Astrocyte of the spinal cord (primary cell): ENCODE results near the gene H2AZ1.
"Not testable (repeated sequence)": the region's sequence is repeated elsewhere in the genome, so short reads cannot be mapped to it uniquely, and the experiment has no call there.

Experiments
- DNase-seq: peaks from one replicate; pipeline ENCODE4 v3.0.0; 2011; ENCODE audit warnings: low read depth, low spot score
- H3K4me3 ChIP-seq: 2 replicates; pipeline ENCODE4 v1.5.1; 2011; ENCODE audit warnings: low read depth, mild to moderate bottlenecking, low read length, moderate library complexity
- in situ Hi-C: cut with HindIII; loops from 2 replicates; pipeline ENCODE4 v1.10.0; 2017; ENCODE audit warnings: low sequenced_read_pairs
- TF ChIP-seq, protein P1 (sequence below): IDR thresholded peaks from 2 replicates; pipeline ENCODE4 v1.5.1; 2012; ENCODE audit warnings: low read depth, mild to moderate bottlenecking, low read length, inconsistent platforms

The H2AZ1 gene

GRCh38 chr4:99961711-99962110, 11.6 kb upstream of the H2AZ1 start:
- H3K4me3 ChIP-seq, result no peak overlapping the region
- TF ChIP-seq, protein P1, sequence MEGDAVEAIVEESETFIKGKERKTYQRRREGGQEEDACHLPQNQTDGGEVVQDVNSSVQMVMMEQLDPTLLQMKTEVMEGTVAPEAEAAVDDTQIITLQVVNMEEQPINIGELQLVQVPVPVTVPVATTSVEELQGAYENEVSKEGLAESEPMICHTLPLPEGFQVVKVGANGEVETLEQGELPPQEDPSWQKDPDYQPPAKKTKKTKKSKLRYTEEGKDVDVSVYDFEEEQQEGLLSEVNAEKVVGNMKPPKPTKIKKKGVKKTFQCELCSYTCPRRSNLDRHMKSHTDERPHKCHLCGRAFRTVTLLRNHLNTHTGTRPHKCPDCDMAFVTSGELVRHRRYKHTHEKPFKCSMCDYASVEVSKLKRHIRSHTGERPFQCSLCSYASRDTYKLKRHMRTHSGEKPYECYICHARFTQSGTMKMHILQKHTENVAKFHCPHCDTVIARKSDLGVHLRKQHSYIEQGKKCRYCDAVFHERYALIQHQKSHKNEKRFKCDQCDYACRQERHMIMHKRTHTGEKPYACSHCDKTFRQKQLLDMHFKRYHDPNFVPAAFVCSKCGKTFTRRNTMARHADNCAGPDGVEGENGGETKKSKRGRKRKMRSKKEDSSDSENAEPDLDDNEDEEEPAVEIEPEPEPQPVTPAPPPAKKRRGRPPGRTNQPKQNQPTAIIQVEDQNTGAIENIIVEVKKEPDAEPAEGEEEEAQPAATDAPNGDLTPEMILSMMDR, result no peak
- in situ Hi-C loops, result no loop called here
- DNase-seq, result no peak

DNA sequence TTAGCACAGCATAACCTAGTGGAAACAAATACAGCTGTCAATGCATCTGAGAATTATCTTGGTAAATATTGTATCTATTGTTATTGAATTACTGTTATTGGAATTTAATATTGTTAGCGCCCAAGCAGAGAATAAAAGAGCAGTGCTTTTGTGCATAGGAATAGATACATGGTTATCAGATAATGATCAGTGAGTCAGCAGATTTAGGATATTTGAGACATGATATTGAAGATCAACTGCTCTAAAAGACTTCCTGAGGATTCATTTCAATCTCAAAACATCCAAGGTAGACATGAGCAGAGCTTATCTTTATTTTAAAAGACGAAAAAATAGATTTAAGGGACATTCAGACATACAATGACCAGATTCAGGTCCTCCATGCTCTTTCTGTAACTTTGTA, 10.6 kb upstream of the H2AZ1 start:
- in situ Hi-C loops, result no loop called here

GRCh38 chr4:99958207-99958606, 8.1 kb upstream of the H2AZ1 start:
- in situ Hi-C loops, H3K4me3 ChIP-seq, DNase-seq: not testable (repeated sequence)

More for the DNA sequence above, 10.6 kb upstream of the H2AZ1 start:
- DNase-seq, result no peak
- no peak overlapping the region for H3K4me3 ChIP-seq
- TF ChIP-seq, protein P1, result no peak

DNA sequence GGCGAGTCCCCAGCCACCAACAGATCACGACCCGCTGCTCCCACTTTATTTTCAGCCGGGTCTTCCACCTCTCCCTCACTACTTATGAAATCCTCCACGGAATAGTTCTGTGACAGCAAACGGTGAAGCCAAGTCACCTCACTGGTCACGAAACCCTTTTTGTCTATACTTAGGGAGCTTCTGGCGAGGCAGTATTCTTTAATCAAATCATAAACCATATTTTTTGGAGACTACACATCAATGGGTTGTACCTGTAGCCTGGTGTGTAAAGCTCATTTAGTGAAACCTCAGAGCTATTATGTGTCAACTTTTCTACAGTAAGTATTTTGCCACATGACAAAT, 809 bp upstream of the H2AZ1 start:
- TF ChIP-seq, protein P1, result no peak
- H3K4me3 ChIP-seq, result peak overlapping the region; percentile 96
- no peak for DNase-seq
- in situ Hi-C loops, result no loop called here

- TF ChIP-seq, protein P1, result peak; percentile 93
- in situ Hi-C loops, result no loop called here
- peak overlapping the region; percentile 96 for H3K4me3 ChIP-seq
- DNase-seq, result peak; percentile 94
Observed at GRCh38 chr4:99949034-99949998, 759 bp downstream of the H2AZ1 start.

GRCh38 chr4:99947608-99948007, 2.5 kb downstream of the H2AZ1 start:
- DNase-seq, result no peak

DNA sequence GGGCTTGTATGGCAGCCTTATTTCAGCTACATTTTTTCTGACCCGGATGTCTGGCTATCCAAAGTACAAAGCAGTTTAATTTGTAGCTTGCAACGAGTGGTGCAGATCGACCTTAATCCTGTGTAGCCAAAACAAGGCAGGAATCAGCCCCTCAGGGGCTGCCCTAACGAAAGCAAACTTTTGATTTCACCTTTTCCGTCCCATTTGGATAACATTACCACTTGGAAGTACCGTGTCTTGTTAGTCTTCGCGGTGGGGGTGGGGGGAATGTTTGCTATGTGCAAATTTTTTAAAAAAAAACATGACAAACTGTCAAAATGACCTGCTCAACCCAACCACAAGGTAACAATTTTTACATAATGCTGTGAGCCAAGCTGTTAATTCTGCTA, 2.9 kb downstream of the H2AZ1 start:
- TF ChIP-seq, protein P1, result no peak
- no peak for DNase-seq
- in situ Hi-C loops, result no loop called here
- peak overlapping the region; percentile 72 for H3K4me3 ChIP-seq

More at GRCh38 chr4:99947608-99948007, 2.5 kb downstream of the H2AZ1 start:
- TF ChIP-seq, protein P1, result no peak
- no peak overlapping the region for H3K4me3 ChIP-seq
- in situ Hi-C loops, result no loop called here
